ENCODE data around the gene G6PC1.
"Not testable (repeated sequence)": the region's sequence is repeated elsewhere in the genome, so short reads cannot be mapped to it uniquely, and the experiment has no call there.

Gene G6PC1

DNA sequence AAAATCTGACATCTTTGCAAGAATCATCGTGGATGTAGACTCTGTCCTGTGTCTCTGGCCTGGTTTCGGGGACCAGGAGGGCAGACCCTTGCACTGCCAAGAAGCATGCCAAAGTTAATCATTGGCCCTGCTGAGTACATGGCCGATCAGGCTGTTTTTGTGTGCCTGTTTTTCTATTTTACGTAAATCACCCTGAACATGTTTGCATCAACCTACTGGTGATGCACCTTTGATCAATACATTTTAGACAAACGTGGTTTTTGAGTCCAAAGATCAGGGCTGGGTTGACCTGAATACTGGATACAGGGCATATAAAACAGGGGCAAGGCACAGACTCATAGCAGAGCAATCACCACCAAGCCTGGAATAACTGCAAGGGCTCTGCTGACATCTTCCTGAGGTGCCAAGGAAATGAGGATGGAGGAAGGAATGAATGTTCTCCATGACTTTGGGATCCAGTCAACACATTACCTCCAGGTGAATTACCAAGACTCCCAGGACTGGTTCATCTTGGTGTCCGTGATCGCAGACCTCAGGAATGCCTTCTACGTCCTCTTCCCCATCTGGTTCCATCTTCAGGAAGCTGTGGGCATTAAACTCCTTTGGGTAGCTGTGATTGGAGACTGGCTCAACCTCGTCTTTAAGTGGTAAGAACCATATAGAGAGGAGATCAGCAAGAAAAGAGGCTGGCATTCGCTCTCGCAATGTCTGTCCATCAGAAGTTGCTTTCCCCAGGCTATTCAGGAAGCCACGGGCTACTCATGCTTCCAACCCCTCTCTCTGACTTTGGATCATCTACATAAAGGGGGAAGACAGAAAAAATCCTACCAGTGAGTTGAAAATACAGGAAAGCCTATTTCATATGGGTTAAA lies at the start of gene G6PC1:
TSS of gene G6PC1 (plus strand) at position 340 of the 872 bp plus-strand sequence. CDS start at position 418, 78 bp downstream.
- DNase-seq (ENCODE audit: low spot score): peak; percentile 9

DNA sequence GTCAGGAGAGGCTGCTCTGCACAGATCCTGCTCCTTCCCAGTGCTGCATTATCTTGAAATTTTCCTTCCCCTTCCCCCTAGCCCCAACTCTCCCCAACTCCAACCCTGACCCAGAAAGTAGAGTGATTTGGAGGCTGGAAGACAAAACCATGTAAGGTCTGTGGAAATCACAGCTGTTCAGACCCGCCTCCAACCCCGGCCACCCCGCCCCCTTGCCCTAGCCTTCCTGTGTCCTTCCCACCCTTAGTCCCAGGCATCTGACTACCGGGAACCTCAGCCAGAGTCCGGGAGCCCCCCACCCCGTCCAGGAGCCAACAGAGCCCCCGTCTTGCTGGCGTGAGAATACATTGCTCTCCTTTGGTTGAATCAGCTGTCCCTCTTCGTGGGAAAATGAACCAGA lies 49.6 kb upstream of the G6PC1 start, which contains the start of gene AOC3:
TSS of gene AOC3 (plus strand) at position 246 of the 400 bp plus-strand sequence. CDS start at position 391, 145 bp downstream.
- no peak for DNase-seq (ENCODE audit: low spot score)

DNA sequence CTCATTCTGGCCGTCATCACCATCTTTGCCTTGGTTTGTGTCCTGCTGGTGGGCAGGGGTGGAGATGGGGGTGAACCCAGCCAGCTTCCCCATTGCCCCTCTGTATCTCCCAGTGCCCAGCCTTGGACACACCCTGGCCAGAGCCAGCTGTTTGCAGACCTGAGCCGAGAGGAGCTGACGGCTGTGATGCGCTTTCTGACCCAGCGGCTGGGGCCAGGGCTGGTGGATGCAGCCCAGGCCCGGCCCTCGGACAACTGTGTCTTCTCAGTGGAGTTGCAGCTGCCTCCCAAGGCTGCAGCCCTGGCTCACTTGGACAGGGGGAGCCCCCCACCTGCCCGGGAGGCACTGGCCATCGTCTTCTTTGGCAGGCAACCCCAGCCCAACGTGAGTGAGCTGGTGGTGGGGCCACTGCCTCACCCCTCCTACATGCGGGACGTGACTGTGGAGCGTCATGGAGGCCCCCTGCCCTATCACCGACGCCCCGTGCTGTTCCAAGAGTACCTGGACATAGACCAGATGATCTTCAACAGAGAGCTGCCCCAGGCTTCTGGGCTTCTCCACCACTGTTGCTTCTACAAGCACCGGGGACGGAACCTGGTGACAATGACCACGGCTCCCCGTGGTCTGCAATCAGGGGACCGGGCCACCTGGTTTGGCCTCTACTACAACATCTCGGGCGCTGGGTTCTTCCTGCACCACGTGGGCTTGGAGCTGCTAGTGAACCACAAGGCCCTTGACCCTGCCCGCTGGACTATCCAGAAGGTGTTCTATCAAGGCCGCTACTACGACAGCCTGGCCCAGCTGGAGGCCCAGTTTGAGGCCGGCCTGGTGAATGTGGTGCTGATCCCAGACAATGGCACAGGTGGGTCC lies 49.0 kb upstream of the G6PC1 start:
- DNase-seq (ENCODE audit: low spot score): not testable (repeated sequence)

DNA sequence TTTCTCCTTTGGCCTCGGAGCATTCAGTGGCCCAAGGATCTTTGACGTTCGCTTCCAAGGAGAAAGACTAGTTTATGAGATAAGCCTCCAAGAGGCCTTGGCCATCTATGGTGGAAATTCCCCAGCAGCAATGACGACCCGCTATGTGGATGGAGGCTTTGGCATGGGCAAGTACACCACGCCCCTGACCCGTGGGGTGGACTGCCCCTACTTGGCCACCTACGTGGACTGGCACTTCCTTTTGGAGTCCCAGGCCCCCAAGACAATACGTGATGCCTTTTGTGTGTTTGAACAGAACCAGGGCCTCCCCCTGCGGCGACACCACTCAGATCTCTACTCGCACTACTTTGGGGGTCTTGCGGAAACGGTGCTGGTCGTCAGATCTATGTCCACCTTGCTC lies 48.2 kb upstream of the G6PC1 start:
- DNase-seq (ENCODE audit: low spot score): no peak

- DNase-seq (ENCODE audit: low spot score): no peak
Observed at GRCh38 chr17:42853004-42853403, 47.6 kb upstream of the G6PC1 start.

DNA sequence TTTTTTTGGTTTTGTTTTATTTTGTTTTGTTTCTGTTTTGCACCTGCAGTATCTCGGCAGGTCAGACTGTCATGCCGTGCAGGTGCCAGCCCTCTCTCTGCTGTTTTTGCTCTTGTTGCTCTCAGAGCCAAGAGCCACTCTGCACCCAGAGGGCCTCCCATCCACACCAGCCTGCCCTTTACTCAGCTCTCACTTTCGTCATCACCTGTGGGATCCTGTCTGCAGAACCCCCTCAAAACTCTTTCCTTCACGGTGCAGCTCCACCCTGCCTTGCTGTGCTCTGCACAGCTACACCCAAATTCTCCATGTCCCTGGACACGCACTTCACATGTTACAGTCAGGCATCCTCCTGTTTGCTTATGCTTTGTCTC lies 47.0 kb upstream of the G6PC1 start:
- no peak for DNase-seq (ENCODE audit: low spot score)

GRCh38 chr17:42853968-42854790 lies 46.4 kb upstream of the G6PC1 start:
- DNase-seq (ENCODE audit: low spot score): no peak

DNA sequence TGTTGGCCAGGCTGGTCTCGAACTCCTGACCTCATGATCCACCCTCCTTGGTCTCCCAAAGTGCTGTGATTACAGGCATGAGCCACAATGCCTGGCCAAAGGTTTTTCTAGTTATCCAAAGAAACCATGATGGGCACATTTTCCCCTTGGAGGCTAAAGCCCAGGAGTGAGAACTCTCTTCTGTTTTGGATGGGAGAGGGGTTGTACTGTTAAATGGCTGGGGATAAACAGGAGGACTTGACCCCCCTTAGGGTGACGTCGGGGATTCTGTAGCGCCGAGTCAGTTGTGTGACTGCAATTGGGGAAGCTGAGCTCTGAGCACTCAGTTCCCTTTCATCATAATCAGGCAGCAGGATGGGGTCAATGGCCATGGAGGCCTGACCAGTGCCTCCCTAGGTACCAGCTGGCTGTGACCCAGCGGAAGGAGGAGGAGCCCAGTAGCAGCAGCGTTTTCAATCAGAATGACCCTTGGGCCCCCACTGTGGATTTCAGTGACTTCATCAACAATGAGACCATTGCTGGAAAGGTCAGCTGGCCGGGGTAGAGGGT lies 45.5 kb upstream of the G6PC1 start:
- no peak for DNase-seq (ENCODE audit: low spot score)

DNA sequence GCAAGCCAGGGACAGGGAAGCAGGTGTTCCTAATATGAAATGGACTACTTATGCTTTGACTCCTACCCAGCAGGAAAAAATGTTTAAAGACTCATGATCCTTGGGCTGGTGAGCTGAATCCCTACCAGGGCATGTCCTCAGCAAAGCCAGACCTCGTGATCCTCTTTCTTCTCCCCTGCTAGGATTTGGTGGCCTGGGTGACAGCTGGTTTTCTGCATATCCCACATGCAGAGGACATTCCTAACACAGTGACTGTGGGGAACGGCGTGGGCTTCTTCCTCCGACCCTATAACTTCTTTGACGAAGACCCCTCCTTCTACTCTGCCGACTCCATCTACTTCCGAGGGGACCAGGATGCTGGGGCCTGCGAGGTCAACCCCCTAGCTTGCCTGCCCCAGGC lies 44.5 kb upstream of the G6PC1 start:
- DNase-seq (ENCODE audit: low spot score): not testable (repeated sequence)

DNA sequence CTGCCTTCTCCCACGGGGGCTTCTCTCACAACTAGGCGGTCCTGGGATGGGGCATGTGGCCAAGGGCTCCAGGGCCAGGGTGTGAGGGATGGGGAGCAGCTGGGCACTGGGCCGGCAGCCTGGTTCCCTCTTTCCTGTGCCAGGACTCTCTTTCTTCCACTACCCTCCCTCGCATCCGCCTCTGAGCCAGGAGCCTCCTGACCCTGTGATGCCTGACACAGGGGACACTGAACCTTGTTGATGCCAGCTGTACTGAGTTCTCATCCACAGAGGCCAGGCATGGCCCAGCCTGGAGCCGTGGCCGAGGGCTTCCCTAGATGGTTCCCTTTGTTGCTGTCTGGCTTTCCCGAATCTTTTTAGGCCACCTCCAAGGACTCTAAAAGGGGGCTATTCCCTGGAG lies 44.1 kb upstream of the G6PC1 start:
- DNase-seq (ENCODE audit: low spot score): not testable (repeated sequence)

GRCh38 chr17:42857389-42857788 lies 43.2 kb upstream of the G6PC1 start:
- DNase-seq (ENCODE audit: low spot score): no peak

GRCh38 chr17:42865638-42866094 lies 34.9 kb upstream of the G6PC1 start:
- no peak for DNase-seq (ENCODE audit: low spot score)

DNA sequence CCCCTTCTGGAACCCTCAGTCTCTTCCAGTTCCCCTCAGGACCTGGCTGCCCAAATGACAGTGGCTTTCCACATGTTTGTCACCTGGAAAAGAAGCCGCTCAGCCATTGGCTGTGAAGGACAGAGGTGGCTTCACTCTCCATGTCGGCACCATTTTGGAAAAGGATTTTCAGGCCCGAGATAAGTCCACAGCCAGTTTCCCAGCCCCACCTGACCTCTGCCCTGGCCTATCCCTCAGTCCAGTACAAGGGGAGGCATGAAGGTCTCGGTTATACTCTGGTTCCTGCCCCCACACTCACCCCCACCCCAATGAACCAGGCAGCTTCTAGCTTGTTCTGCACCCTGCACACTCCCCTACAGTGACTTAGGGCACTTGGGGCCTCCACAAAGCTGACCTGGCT lies 34.4 kb upstream of the G6PC1 start:
- no peak for DNase-seq (ENCODE audit: low spot score)

- DNase-seq (ENCODE audit: low spot score): no peak
Observed at GRCh38 chr17:42866631-42867575, 33.7 kb upstream of the G6PC1 start.

DNA sequence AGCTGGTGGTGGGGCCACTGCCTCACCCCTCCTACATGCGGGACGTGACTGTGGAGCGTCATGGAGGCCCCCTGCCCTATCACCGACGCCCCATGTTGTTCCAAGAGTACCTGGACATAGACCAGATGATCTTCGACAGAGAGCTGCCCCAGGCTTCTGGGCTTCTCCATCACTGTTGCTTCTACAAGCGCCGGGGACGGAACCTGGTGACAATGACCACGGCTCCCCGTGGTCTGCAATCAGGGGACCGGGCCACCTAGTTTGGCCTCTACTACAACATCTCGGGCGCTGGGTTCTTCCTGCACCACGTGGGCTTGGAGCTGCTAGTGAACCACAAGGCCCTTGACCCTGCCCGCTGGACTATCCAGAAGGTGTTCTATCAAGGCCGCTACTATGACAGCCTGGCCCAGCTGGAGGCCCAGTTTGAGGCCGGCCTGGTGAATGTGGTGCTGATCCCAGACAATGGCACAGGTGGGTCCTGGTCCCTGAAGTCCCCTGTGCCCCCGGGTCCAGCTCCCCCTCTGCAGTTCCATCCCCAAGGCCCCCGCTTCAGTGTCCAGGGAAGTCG lies 32.8 kb upstream of the G6PC1 start:
- not testable (repeated sequence) for DNase-seq (ENCODE audit: low spot score)

- no peak for DNase-seq (ENCODE audit: low spot score)
Observed at GRCh38 chr17:42868338-42868737, 32.3 kb upstream of the G6PC1 start.

- no peak for DNase-seq (ENCODE audit: low spot score)
Observed at GRCh38 chr17:42871647-42872046, 29.0 kb upstream of the G6PC1 start.

DNA sequence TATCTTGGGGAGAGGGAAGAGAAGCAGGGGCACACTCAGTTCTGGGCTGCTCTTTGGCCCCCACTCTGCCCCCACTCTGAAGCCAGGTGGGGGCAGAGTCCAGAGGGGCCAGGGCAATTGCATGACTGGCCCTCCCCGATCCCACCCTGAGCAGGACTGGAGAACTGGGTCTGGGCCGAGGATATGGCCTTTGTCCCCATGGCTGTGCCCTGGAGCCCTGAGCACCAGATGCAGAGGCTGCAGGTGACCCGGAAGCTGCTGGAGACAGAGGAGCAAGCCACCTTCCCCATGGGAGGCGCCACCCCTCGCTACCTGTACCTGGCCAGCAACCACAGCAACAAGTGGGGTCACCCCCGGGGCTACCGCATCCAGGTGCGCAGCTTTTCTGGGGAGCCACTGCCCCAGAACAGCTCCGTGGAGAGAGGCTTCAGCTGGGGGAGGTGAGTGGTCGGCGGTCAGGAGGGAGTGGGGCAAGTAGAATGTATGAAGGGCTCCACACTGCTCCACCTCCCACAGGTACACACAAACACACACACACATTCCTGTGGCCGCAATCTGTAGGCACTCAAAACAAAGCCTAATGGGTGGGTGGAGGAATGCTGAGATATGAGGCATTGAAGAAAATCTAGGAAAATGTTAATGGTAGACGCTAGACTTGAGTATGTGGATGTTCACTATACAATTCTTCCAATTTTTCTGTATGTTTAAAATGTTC lies 28.2 kb upstream of the G6PC1 start:
- no peak for DNase-seq (ENCODE audit: low spot score)

DNA sequence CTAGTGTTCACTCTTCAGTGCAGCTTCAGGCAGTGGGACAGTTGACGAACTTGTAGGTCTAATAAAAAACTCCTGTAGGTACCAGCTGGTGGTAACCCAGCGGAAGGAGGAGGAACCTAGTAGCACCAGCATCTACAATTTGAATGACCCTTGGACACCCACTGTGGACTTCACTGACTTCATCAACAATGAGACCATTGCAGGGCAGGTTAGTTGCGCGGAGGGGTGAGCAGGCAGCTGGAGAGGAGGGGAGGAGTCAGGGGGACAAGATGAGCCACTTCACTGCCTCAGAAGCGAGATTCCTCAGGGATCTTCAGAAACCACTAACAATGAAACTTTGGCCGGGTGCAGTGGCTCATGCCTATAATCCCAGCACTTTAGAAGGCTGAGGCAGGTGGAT lies 27.3 kb upstream of the G6PC1 start:
- no peak for DNase-seq (ENCODE audit: low spot score)

Measured in kidney tubule cell (primary cell).